Adrenal gland (tissue), 5 donors: Measurements from ENCODE around the gene BARD1.

Experiments
- CTCF ChIP-seq, 6 experiments: fragments of 450-650 bp in 4 of 6; fragments of 200-600 bp in 2 of 6; sonication (generic) in 1 of 6; IDR thresholded peaks; 1 replicate in 5 of 6; 2 replicates in 1 of 6; pipeline versions ENCODE4 v1.5.1 to v1.8.0; 2016 to 2021; ENCODE audit warnings: antibody characterized with exemption in 6 of 6, mild to moderate bottlenecking in 2 of 6, moderate library complexity in 1 of 6
- POLR2A ChIP-seq, 2 donors: fragments of 450-650 bp; IDR thresholded peaks; one replicate each; pipeline ENCODE4 v1.6.1; 2017; ENCODE audit warnings: antibody characterized with exemption in 2 of 2, mild to moderate bottlenecking in 2 of 2, moderate library complexity in 1 of 2
- donor health status: DM: no; HTN: no; CAD: no.

GRCh38 chr2:214816008-214816533, 6.6 kb upstream of the BARD1 start:
- no peak for TF ChIP-seq CTCF (IDR thresholded peaks at IDR 0.05)
- no peak for TF ChIP-seq POLR2A (IDR thresholded peaks at IDR 0.05)
